GM19240 (cell line): Measurements from ENCODE around the gene SMC3.

Experiments used
- DNase-seq: peaks from one replicate; pipeline ENCODE4 v3.0.0; 2011; ENCODE audit warnings: low spot score; ENCODE audit not compliant: insufficient read length

Gene SMC3

GRCh38 chr10:110644598-110645462 is 77.3 kb downstream of the SMC3 start:
- no peak for DNase-seq

GRCh38 chr10:110646417-110647135 is 79.1 kb downstream of the SMC3 start:
- DNase-seq = no peak

GRCh38 chr10:110647136-110647430 is 79.6 kb downstream of the SMC3 start:
- no peak for DNase-seq

GRCh38 chr10:110648692-110649346 is 81.3 kb downstream of the SMC3 start:
- no peak for DNase-seq

- no peak for DNase-seq
These were observed 82.1 kb downstream of the SMC3 start for GRCh38 chr10:110649347-110650264.

- DNase-seq = no peak
These were observed 82.8 kb downstream of the SMC3 start for GRCh38 chr10:110650265-110650668.

- no peak for DNase-seq
These were observed 83.8 kb downstream of the SMC3 start for GRCh38 chr10:110651044-110651958.

- DNase-seq = no peak
These were observed 85.1 kb downstream of the SMC3 start for GRCh38 chr10:110652475-110653118.
